ENCODE data around the gene UST.

Gene UST

DNA sequence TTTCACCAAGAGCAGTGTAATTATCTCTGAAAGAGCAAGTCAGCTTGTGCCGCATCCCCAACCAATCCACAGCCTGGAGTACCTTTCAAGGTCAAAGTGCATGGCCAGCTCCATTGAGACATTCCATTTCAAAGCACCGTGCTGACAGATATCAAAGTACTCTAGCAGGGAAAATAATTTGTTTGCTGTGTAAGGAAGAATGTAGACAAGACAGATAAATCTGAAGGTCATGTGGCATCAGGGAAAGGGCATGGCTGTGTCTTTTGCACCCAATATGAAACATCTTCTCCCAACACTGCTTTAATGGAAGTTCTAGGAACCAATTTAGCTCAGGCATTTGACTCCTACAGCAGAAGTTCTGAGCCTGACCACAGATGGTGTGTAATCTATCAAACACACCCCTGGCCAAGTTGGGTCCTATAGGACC, 328.0 kb downstream of the UST start:
- DNase-seq: no peak

DNA sequence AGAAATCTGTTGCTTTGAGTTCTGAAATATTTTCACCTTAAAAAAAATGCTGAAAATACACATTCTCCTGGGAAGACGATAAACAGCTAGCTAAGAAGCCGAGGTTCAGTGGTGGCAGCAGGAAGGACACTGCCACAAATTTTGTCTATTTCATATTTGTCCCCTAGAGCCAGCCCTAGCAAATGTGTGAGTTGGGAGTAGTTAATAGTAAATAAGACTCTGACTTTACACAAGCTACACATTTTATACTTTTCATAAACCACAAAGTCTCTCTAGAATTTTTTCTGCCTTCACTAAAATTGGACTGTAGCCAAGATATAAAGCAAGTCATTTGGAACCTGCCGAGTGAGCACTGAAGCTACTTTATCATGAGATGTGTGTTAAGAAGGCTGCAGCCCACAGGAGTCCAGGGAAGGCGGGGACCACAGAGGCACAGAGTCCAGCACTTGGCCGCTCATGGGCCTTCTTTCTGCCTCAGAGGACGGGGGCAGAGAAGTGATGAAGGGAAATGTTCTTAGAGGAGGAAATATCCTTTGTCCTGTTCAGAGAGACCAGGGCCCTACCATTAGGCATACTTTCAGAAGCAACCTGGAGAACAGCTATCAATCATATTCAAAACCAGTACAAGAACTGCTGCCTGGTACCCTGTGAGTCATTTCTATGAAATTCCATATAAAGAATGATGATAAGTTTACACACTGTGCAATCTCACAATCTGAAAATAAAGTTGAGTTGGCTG, 329.0 kb downstream of the UST start:
- DNase-seq: no peak

- no peak for DNase-seq
These were observed 329.5 kb downstream of the UST start for GRCh38 chr6:149076355-149076734.

- DNase-seq: no peak
These were observed 330.4 kb downstream of the UST start for GRCh38 chr6:149077208-149077607.

- DNase-seq: no peak
These were observed 331.5 kb downstream of the UST start for GRCh38 chr6:149078211-149078782.

GRCh38 chr6:149079456-149079855, 332.6 kb downstream of the UST start:
- no peak for DNase-seq

DNA sequence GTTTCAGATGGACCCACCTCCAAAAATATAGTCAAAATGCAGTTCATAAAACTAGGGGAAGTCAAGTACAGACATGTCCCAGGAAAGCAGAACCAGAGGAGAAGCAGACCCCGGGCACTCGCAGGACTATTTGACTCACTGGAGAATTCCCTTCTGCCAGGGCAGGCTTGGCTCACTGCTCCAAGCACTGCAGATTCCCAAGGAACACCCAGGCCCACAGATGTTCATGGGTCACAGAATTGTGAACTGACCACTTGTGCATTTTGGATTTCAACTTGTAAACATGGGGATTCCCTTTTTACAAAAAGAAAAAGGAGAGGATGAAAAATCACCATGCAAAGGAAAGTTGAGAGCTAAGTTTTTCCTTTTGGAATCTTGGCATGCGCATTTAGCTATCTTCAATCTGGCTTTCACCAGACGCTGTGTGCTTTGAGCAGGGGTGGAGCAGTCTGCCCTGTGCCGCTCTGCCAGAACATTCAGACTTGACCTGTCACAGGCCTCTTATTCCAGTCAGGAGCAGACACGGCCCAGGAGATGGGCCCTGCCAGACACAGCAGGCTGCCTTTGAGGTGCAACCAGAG, 333.2 kb downstream of the UST start:
- no peak for DNase-seq

- no peak for DNase-seq
These were observed 333.7 kb downstream of the UST start for GRCh38 chr6:149080511-149080910.

DNA sequence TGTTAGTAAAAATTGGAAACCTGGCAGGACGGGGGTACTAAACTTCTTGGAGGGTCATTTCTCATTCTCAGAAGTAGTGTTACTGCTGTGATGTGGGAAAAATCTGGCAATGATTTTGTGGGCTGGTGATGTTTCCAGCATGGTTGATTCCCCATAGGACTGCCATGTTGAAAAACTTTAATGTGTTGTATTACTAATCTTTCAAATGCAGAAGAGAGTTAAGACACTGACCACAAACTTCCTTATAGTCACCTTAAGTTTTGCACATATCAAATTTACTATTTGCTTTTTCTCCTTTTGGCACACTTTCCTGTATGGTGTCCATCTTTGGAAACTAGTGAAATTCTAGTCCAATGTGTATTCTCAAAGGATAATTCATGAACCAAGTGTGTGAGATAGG, 334.5 kb downstream of the UST start:
- no peak for DNase-seq

DNA sequence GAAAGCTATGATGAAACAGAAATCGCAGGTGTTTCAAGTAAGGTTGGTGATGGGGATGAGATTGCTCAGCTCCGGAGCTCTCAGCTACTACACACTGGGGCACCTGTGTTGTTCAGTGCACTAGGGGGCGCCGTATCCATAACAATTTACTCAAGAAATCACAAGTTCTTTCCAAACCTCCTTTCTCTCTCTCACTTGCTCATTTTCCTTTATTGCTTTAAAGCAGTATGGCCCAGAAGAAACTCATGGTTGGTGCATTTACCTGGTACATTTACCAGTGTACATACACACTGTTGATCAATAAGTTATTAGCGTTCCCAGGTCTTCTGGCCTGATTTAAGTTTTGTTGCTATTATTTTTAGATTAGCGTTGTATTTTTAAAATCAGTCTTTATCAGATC, 335.5 kb downstream of the UST start:
- DNase-seq: peak; percentile 61

DNA sequence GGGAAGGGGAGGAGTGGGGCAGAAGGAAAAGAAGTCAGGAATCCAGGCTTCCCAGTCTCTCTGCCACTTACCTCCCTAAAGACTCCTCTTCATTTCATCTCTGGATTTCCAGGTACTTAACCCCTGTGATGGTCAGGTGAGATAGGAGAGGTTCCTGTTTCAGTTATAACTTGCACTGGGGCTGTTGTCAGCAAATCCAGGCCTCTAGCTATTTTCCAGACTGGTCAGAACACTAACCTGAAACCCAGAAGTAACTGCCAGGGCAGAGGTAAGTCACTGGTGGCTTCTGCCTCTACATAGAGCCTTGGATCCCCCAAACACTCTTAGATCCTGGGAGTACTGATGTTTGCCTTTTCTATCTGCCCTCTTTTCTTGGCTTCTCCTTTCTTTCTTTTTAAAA, 337.2 kb downstream of the UST start:
- no peak for DNase-seq

DNA sequence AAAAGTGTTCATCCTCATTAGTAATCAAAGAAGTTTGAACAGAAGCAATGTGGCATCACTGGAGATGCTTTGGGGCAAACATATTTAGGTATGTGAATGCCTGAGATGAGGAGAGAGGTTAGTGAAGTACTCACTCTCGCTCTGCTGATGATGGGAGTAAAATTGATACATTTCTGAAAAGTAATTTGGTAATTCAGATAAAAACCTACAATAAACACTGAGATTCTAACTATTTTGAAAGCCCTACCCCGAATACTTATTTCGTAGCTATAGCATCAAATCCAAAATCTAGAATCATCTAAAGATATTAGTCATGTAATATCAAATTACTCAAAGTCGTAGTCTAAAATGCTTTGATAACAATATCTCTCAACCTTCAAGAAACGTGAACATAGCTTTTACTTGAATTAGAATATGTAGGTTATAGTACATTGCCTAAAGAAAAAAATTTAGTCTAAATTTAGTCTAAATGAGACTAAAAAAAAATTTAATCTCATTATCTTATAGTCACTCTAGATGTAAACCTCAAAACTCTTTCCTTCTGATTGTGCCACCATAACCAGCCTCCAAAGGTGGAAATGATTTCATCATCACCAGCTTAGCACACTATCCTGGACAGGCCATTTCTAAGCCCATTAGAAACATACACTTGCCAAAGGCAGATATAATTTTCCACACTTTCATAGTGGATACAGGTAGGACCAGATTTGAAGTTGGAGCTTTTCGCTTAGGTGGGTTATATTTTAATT, 338.2 kb downstream of the UST start:
- no peak for DNase-seq

GRCh38 chr6:149085557-149085938, 338.7 kb downstream of the UST start:
- no peak for DNase-seq

DNA sequence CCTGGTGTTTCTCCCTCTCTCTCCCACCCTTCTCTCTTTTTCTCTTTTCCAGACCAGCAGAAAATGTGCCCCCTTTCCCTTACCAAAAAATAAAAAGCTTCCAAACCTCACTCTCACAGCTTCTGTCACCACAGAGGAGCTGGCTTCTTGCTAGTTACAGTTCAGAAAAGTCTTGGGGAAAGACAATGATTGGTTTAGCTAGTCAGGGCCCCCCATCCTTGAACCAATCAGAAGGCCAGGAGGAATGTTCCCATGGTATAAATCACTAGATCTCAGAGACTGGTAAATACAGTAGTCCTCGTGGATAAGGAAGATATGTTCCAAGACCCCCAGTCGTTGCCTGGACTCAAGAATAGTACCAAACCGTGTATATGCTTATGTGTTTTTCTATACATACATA, 339.5 kb downstream of the UST start:
- DNase-seq: no peak

- no peak for DNase-seq
These were observed 341.1 kb downstream of the UST start for GRCh38 chr6:149087898-149088297.

DNA sequence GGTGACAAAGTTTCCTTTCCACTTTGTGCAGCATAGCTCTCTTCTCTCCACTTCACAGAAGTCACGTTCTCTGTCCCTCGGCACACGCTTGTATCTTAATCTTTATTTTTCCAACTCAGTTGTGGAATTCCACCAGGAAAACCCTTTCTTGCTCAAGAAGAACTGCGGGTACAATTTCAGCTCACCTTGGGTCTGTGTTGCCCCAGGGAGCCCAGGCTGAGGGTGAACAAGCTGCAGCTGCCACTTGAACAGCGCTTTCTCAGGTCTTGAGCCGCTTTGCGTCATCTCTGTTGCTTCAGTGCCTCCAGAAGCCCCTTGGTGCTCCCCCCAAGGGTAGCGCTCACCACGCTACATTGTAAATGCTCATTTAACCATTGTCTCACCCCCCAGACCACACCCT, 341.5 kb downstream of the UST start:
- no peak for DNase-seq

- no peak for DNase-seq
These were observed 342.7 kb downstream of the UST start for GRCh38 chr6:149089510-149089909.

DNA sequence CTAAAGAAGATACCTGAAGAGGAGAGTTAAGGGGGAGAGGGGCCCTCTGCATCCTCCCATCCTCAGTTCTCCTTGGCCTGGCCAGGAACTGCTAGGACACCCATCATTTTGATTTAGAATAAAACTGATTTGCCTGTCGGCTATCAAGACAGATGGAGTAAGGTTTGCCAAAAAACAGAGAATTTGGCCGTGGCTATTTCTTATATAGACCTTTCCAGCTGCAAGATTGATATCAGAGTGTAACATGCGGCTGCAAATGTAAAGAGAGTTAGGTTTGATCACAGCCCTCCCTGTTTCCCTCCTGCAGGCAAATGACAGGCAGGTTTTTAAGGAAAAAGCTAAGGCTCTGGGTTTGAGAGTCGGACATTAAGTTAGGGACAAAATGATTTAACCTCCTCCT, 344.1 kb downstream of the UST start:
- no peak for DNase-seq

- DNase-seq: no peak
These were observed 346.8 kb downstream of the UST start for GRCh38 chr6:149093643-149094042.

- DNase-seq: no peak
These were observed 347.3 kb downstream of the UST start for GRCh38 chr6:149094156-149094555.

GRCh38 chr6:149094934-149095351, 348.1 kb downstream of the UST start:
- DNase-seq: no peak

- DNase-seq: no peak
These were observed 349.0 kb downstream of the UST start for GRCh38 chr6:149095842-149096241.

DNA sequence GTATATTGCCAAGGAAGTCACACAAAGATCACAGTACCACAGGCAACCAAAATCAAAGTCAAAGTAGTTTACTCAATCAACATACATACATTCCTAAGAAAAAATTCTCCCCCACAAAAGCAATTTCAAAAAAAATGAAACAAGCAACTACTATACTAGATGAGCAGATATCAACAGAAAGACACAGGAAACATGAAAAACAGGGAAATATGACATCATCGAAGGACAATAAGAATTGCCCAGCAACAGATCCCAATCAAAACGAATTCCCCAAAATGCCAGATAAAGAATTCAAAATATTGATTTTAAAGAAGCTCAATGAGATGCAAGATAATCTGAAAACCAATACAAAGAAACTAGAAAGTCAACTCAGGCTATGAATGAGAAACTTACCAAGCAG, 351.0 kb downstream of the UST start:
- DNase-seq: no peak

GRCh38 chr6:149098700-149099276, 352.0 kb downstream of the UST start:
- DNase-seq: no peak

All from NCI-H1092 treated with DMSO at 0.1 percent for 48 hours (cell line).